H1 (cell line): ENCODE measurements around the gene LPCAT1. TPM values are rescaled to one million over a fixed set of nuclear protein-coding genes. Genes with fewer than 3 reads are reported as not detected.

Experiments used
- CTCF ChIA-PET: fragments of 300-600 bp; sonication (Branson Sonifier 250); formaldehyde crosslinking; loops from one replicate; lab custom pipeline; 2021; ENCODE audit not compliant: partially characterized antibody; lab: Charles Lee
- POLR2A ChIA-PET: fragments of 300-600 bp; sonication (Branson Sonifier 250); formaldehyde crosslinking; loops from one replicate; lab custom pipeline; 2021; ENCODE audit warnings: inconsistent platforms; ENCODE audit not compliant: partially characterized antibody; lab: Charles Lee
- DNase-seq, 2 experiments: peaks; one replicate each; pipeline versions ENCODE4 v3.0.0 to v3.0.0-alpha.2; 2010 to 2022; ENCODE audit warnings: low spot score in 2 of 2, low read depth in 1 of 2, mixed read lengths in 1 of 2
- FAIRE-seq: peaks from 2 replicates; lab custom pipeline; 2011; peaks lifted over from hg19 to GRCh38; lab: Jason Lieb, UNC
- H2AFZ ChIP-seq: 2 replicates; pipeline ENCODE4 v1.8.1; 2012; ENCODE audit warnings: low read length, inconsistent platforms
- H2AK5ac ChIP-seq: 2 replicates; pipeline ENCODE4 v1.6.1; 2013; ENCODE audit warnings: low read depth, low read length
- H2BK120ac ChIP-seq: replicated peaks from 2 replicates; pipeline ENCODE3; 2013; ENCODE audit warnings: low read depth, low read length, inconsistent platforms
- H2BK12ac ChIP-seq: 2 replicates; pipeline ENCODE4 v1.6.1; 2013; ENCODE audit warnings: low read depth, low read length
- H2BK15ac ChIP-seq: 2 replicates; pipeline ENCODE4 v1.6.1; 2013; ENCODE audit warnings: low read length
- H2BK20ac ChIP-seq: 2 replicates; pipeline ENCODE4 v1.6.1; 2013; ENCODE audit warnings: low read length
- H2BK5ac ChIP-seq: 2 replicates; pipeline ENCODE4 v1.6.1; 2013; ENCODE audit warnings: low read depth, low read length
- H3K14ac ChIP-seq: 2 replicates; pipeline ENCODE4 v1.6.1; 2013; ENCODE audit warnings: inconsistent platforms; ENCODE audit not compliant: insufficient read length
- H3K18ac ChIP-seq: 2 replicates; pipeline ENCODE4 v1.6.1; 2013; ENCODE audit warnings: low read length; ENCODE audit errors: extremely low read depth
- H3K23ac ChIP-seq: 2 replicates; pipeline ENCODE4 v1.6.1; 2013; ENCODE audit warnings: inconsistent platforms; ENCODE audit not compliant: insufficient read length
- H3K23me2 ChIP-seq: 2 replicates; pipeline ENCODE4 v1.6.1; 2013; ENCODE audit warnings: low read depth, low read length
- H3K27ac ChIP-seq: 2 replicates; pipeline ENCODE4 v1.6.1; 2011; ENCODE audit warnings: low read depth, low read length, inconsistent platforms
- H3K27me3 ChIP-seq, 4 experiments: replicated peaks in 1 of 4; 1 replicate in 1 of 4; 2 replicates in 3 of 4; pipeline versions ENCODE4 v1.6.1 to v1.8.1; 2011 to 2013; ENCODE audit warnings: low read length in 3 of 4, mild to moderate bottlenecking in 3 of 4, inconsistent platforms in 2 of 4, mixed read lengths in 2 of 4, moderate library complexity in 1 of 4; ENCODE audit not compliant: control insufficient read depth in 3 of 4, insufficient read depth in 3 of 4; ENCODE audit errors: extremely low read depth in 1 of 4
- H3K36me3 ChIP-seq, 4 experiments: 2 replicates each; pipeline versions ENCODE4 v1.6.1 to v1.8.1; 2011 to 2013; ENCODE audit warnings: mild to moderate bottlenecking in 4 of 4, low read length in 3 of 4, moderate library complexity in 2 of 4, control low read depth in 1 of 4, inconsistent platforms in 1 of 4; ENCODE audit not compliant: insufficient read depth in 4 of 4, control insufficient read depth in 2 of 4
- H3K4ac ChIP-seq: replicated peaks from 2 replicates; pipeline ENCODE3; 2013; ENCODE audit warnings: low read length, low read depth, mixed read lengths, inconsistent platforms; ENCODE audit not compliant: insufficient read length
- H3K4me1 ChIP-seq, 4 experiments: replicated peaks in 1 of 4; 1 replicate in 1 of 4; 2 replicates in 3 of 4; pipeline versions ENCODE4 v1.6.1 to v1.8.1; 2011 to 2013; ENCODE audit warnings: low read length in 3 of 4, inconsistent platforms in 2 of 4, mixed read lengths in 1 of 4; ENCODE audit not compliant: insufficient read depth in 4 of 4, control insufficient read depth in 3 of 4
- H3K4me2 ChIP-seq, 2 experiments: 2 replicates each; pipeline versions ENCODE4 v1.6.1 to v1.8.1; 2011 to 2013; ENCODE audit warnings: low read depth in 2 of 2, low read length in 2 of 2, control low read depth in 1 of 2, inconsistent platforms in 1 of 2, mild to moderate bottlenecking in 1 of 2; ENCODE audit not compliant: insufficient read depth in 1 of 2
- H3K4me3 ChIP-seq, 4 experiments: fragments of 200-600, 300-600 bp in 1 of 4; sonication (generic), shearing (Covaris generic), sonication (Bioruptor Twin) in 1 of 4; 2 replicates each; pipeline versions ENCODE4 v1.5.1 to v1.8.1; 2011 to 2016; ENCODE audit warnings: low read length in 4 of 4, low read depth in 3 of 4, control low read depth in 2 of 4, inconsistent platforms in 2 of 4, mild to moderate bottlenecking in 2 of 4, mixed read lengths in 1 of 4, moderate library complexity in 1 of 4; ENCODE audit not compliant: insufficient read depth in 2 of 4; ENCODE audit errors: extremely low read depth in 1 of 4
- H3K56ac ChIP-seq: replicated peaks from 2 replicates; pipeline ENCODE3; 2013; ENCODE audit warnings: low read depth, mild to moderate bottlenecking, mixed read lengths, low read length, inconsistent platforms; ENCODE audit not compliant: insufficient read length
- H3K79me1 ChIP-seq: 2 replicates; pipeline ENCODE4 v1.6.1; 2013; ENCODE audit warnings: low read depth, low read length, control low read depth
- H3K79me2 ChIP-seq, 2 experiments: 2 replicates each; pipeline versions ENCODE4 v1.6.1 to v1.8.1; 2012 to 2013; ENCODE audit warnings: low read length in 2 of 2, mild to moderate bottlenecking in 2 of 2, inconsistent platforms in 1 of 2; ENCODE audit not compliant: insufficient read depth in 2 of 2, control insufficient read depth in 1 of 2
- H3K9ac ChIP-seq, 4 experiments: replicated peaks in 1 of 4; 1 replicate in 1 of 4; 2 replicates in 3 of 4; pipeline versions ENCODE4 v1.6.1 to v1.8.1; 2011 to 2013; ENCODE audit warnings: low read depth in 3 of 4, low read length in 3 of 4, control low read depth in 2 of 4, mild to moderate bottlenecking in 2 of 4, moderate library complexity in 2 of 4, inconsistent platforms in 1 of 4; ENCODE audit errors: extremely low read depth in 1 of 4
- H3K9me3 ChIP-seq, 2 experiments: 2 replicates each; pipeline versions ENCODE4 v1.6.1 to v1.8.1; 2012 to 2013; ENCODE audit warnings: mild to moderate bottlenecking in 2 of 2, moderate library complexity in 2 of 2, control low read depth in 1 of 2, inconsistent platforms in 1 of 2, low read depth in 1 of 2, low read length in 1 of 2, mixed read lengths in 1 of 2; ENCODE audit not compliant: insufficient read depth in 2 of 2
- H4K20me1 ChIP-seq, 2 experiments: replicated peaks in 1 of 2; 2 replicates each; pipeline versions ENCODE3 to v1.8.1; 2011 to 2013; ENCODE audit warnings: inconsistent platforms in 2 of 2, low read length in 2 of 2, mild to moderate bottlenecking in 1 of 2; ENCODE audit not compliant: insufficient read depth in 2 of 2, control insufficient read depth in 1 of 2
- H4K5ac ChIP-seq: 2 replicates; pipeline ENCODE4 v1.6.1; 2013; ENCODE audit warnings: low read length, low read depth, mixed read lengths, inconsistent platforms; ENCODE audit not compliant: insufficient read length
- H4K8ac ChIP-seq: 2 replicates; pipeline ENCODE4 v1.8.0; 2013; ENCODE audit warnings: mild to moderate bottlenecking, moderate library complexity, low read length, inconsistent platforms; ENCODE audit not compliant: insufficient read depth; ENCODE audit errors: extremely low read depth
- H4K91ac ChIP-seq: replicated peaks from 2 replicates; pipeline ENCODE3; 2013; ENCODE audit warnings: low read length, mixed read lengths, inconsistent platforms; ENCODE audit not compliant: insufficient read length
- KDM1A ChIP-seq: fragments of 200-600, 300-600 bp; sonication (generic); IDR thresholded peaks from 2 replicates; pipeline ENCODE4 v1.7.1; 2016; ENCODE audit warnings: mild to moderate bottlenecking, low read length, borderline replicate concordance
- POLR2AphosphoS5 ChIP-seq: IDR thresholded peaks from 2 replicates; pipeline ENCODE4 v1.6.1; 2011; ENCODE audit warnings: low read depth, low read length
- POU5F1 ChIP-seq: IDR thresholded peaks from 2 replicates; pipeline ENCODE4 v1.6.1; 2011; ENCODE audit warnings: low read depth, mild to moderate bottlenecking, low read length, moderate library complexity
- RAD21 ChIP-seq, 2 experiments: IDR thresholded peaks in 1 of 2; conservative IDR thresholded peaks in 1 of 2; 2 replicates each; pipeline ENCODE4 v1.6.1; 2011; ENCODE audit warnings: low read depth in 2 of 2, low read length in 2 of 2, improper control_type of control experiment in 1 of 2, inconsistent platforms in 1 of 2, mild to moderate bottlenecking in 1 of 2, moderate library complexity in 1 of 2
- YY1 ChIP-seq: IDR thresholded peaks from 2 replicates; pipeline ENCODE4 v1.6.1; 2011; ENCODE audit warnings: low read depth, mild to moderate bottlenecking, low read length
- WGBS, 2 experiments: shearing (Covaris generic) in 1 of 2; methylation state at CpG; one replicate each; pipeline versions ENCODE4 v1.1.6 to v1.1.7; 2013 to 2015; ENCODE audit warnings: low lambda C conversion rate in 2 of 2, mixed read lengths in 2 of 2, inconsistent platforms in 1 of 2, low coverage in 1 of 2, missing lambda C conversion rate in 1 of 2; ENCODE audit not compliant: insufficient replicate concordance in 2 of 2, insufficient coverage in 1 of 2, insufficient read length in 1 of 2; ENCODE audit errors: extremely low coverage in 1 of 2, missing lambda C conversion rate in 1 of 2; 5-methylcytosine and 5-hydroxymethylcytosine counted together
- polyA plus RNA-seq, 7 experiments: library from polyadenylated mRNA; depleted of rRNA in 3 of 7; stranded (reverse) in 5 of 7; unstranded in 2 of 7; fragments of >200 nt in 5 of 7; fragments of 200-250 nt in 2 of 7; gene quantifications; 1 replicate in 5 of 7; 2 replicates in 1 of 7; 4 replicates in 1 of 7; pipeline versions ENCODE4 v1.2.1 to v1.2.3, GENCODE V29; 2011 to 2013; ENCODE audit warnings: missing spikeins in 2 of 7, mixed read lengths in 2 of 7
- total RNA-seq: library from RNA; stranded (reverse); fragmentation: NEBNext Ultra II Directional; extraction: Animal tissue kit (Norgen Biotek cat#: 25700); gene quantifications from 2 replicates; pipeline ENCODE4 v1.2.1, GENCODE V29; 2021

The LPCAT1 gene
- total and polyA plus RNA-seq, 2 of the 8 experiments (the other 6 are each of a cell fraction or from before 2014, with no cell fraction given), result 107 to 260 TPM

DNA sequence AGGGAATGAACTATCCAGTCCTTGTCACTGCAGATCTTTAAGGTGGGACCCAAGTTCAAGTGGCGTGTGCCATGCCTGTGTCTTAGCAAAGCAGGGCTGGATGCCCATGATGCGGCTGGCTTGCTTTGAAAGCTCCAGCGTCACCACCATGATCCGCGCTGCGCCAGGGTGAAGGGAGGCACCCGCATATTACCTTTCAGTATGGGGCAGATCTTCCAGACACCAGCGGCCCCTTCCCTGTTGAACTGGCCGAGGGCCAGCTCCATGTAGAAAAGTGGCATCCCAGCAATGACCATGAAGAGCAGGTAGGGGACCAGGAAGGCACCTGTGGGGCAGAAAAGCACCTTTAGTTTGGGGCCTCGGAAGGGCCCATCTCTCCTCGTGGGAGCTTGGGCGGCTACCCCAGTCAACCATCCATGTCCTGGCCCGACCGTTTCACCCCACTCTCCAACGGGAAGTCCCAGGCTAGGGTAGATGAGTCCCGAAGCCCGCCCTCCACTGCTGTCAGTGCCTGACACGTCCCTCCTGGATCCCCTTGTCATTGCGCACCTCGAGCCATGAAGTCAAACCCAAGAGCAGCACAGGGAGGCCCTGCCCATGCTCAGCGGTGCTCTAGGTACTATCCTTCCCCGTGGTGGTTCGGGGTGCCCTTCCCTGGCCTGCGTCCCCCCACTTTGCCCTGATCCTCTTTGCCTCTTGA lies 82.4 kb downstream of the LPCAT1 start:
- H3K14ac ChIP-seq, result no peak overlapping the region
- POLR2A ChIA-PET, result interaction anchor here (1.7 kb wide), 1 partner anchor 33 kb away, joined by 3 read pairs; no protein-coding TSS in a partner anchor
- no peaks in the 10 kb centered on the region for H3K36me3 ChIP-seq
- peaks cover 0 to 11% (median 0%) of the 10 kb centered on the region in 4 experiments; a peak in 3 of 7 replicates for H3K4me1 ChIP-seq
- DNase-seq (no peak), FAIRE-seq (no peak)
- H3K27ac ChIP-seq, result no peak overlapping the region
- H3K23ac ChIP-seq, result no peak overlapping the region
- 88% methylated on average over 24 of the region's 24 CpGs; no CpG with 5 or more reads in 1 of the 2 experiments for WGBS, 2 experiments
- peaks cover 2 to 5% of the 10 kb centered on the region in 2 experiments for H4K20me1 ChIP-seq
- no peak overlapping the region for H3K4ac ChIP-seq
- no peak overlapping the region for H4K5ac ChIP-seq
- CTCF ChIA-PET, result interaction anchor here (1.0 to 2.2 kb wide), 3 partner anchors 61 to 160 kb away, joined by 3 to 7 read pairs (median 4); no protein-coding TSS in a partner anchor
- H2BK5ac ChIP-seq, result no peak overlapping the region
- peak overlapping the region; percentile 66 for H4K8ac ChIP-seq
- no peak overlapping the region for H3K4me3 ChIP-seq
- H3K18ac ChIP-seq, result no peak overlapping the region
- H3K4me2 ChIP-seq, result no peak overlapping the region
- no peak overlapping the region for H2AK5ac ChIP-seq
- H2BK20ac ChIP-seq, result no peak overlapping the region
- H3K23me2 ChIP-seq, result peaks cover 15% of the 10 kb centered on the region; the same call in 1 of the 2 replicates
- H2AFZ ChIP-seq, result no peak overlapping the region
- H3K27me3 ChIP-seq, result peaks cover 30 to 44% (median 40%) of the 10 kb centered on the region in 4 experiments
- no peak overlapping the region for H2BK120ac ChIP-seq
- H3K9me3 ChIP-seq, result no peaks in the 10 kb centered on the region
- H3K79me1 ChIP-seq, result no peaks in the 10 kb centered on the region
- H3K56ac ChIP-seq, result no peak overlapping the region
- no peak overlapping the region for H2BK15ac ChIP-seq
- no peaks in the 10 kb centered on the region for H3K79me2 ChIP-seq
- no peak overlapping the region for H2BK12ac ChIP-seq
- H3K9ac ChIP-seq, result no peak overlapping the region
- H4K91ac ChIP-seq, result no peak overlapping the region
- TF ChIP-seq KDM1A, result no peak
- TF ChIP-seq POU5F1, result no peak
- no peak for TF ChIP-seq RAD21 (IDR thresholded peaks at IDR 0.05 in 1 of 2, conservative IDR thresholded peaks at IDR 0.05 in 1 of 2; ENCODE audit: low read depth in 2 of 2, low read length in 2 of 2)
- TF ChIP-seq POLR2AphosphoS5, result no peak
- TF ChIP-seq YY1, result no peak
